CD4-positive, CD25-positive, alpha-beta regulatory T cell (primary cell): ENCODE results near the gene AGTRAP. TPM values are rescaled to one million over a fixed set of nuclear protein-coding genes. Genes with fewer than 3 reads are reported as not detected.

ENCODE experiments used
- ATAC-seq, 2 donors: fragments of 150-1000 bp; cut with Tn5 transposase; one replicate each; pipeline ENCODE4 v1.10.0; 2021; ENCODE audit warnings: low read depth in 2 of 2, moderate number of reproducible peaks in 2 of 2, moderate library complexity in 1 of 2
- DNase-seq, 3 donors: peaks; one replicate each; pipeline versions ENCODE4 v3.0.0 to v3.0.0-alpha.2; 2012 to 2022; ENCODE audit warnings: mixed read lengths in 1 of 3
- H3K27ac ChIP-seq: one replicate; pipeline ENCODE4 v1.7.0; 2013; ENCODE audit warnings: mild to moderate bottlenecking, low read length; ENCODE audit not compliant: insufficient read depth, poor library complexity, severe bottlenecking
- H3K27me3 ChIP-seq: one replicate; pipeline ENCODE4 v1.7.0; 2013; ENCODE audit warnings: low read length; ENCODE audit not compliant: control insufficient read depth, insufficient read depth
- H3K36me3 ChIP-seq: one replicate; pipeline ENCODE4 v1.7.0; 2013; ENCODE audit warnings: mild to moderate bottlenecking, low read length, moderate library complexity; ENCODE audit not compliant: control insufficient read depth, insufficient read depth
- H3K4me1 ChIP-seq: 2 replicates; pipeline ENCODE4 v1.7.0; 2013; ENCODE audit warnings: mild to moderate bottlenecking, low read length; ENCODE audit not compliant: insufficient read depth, control insufficient read depth, poor library complexity, severe bottlenecking
- H3K4me3 ChIP-seq: one replicate; pipeline ENCODE4 v1.7.0; 2013; ENCODE audit warnings: low read depth, mild to moderate bottlenecking, low read length, moderate library complexity
- H3K9me3 ChIP-seq, 2 experiments: 1 replicate in 1 of 2; 2 replicates in 1 of 2; pipeline ENCODE4 v1.7.0; 2013; ENCODE audit warnings: low read length in 2 of 2, mild to moderate bottlenecking in 1 of 2, moderate library complexity in 1 of 2; ENCODE audit not compliant: control insufficient read depth in 2 of 2
- H3K27ac Mint-ChIP-seq, 3 donors: one replicate each; pipeline ENCODE4 v1.8.0; 2020 to 2022; ENCODE audit warnings: mild to moderate bottlenecking in 3 of 3, mixed read lengths in 3 of 3, moderate library complexity in 2 of 3
- H3K27me3 Mint-ChIP-seq: one replicate; pipeline ENCODE4 v1.8.0; 2022; ENCODE audit warnings: mild to moderate bottlenecking, mixed read lengths
- H3K36me3 Mint-ChIP-seq: one replicate; pipeline ENCODE4 v1.8.0; 2020; ENCODE audit warnings: mixed read lengths
- H3K4me1 Mint-ChIP-seq, 4 donors: one replicate each; pipeline ENCODE4 v1.8.0; 2020 to 2022; ENCODE audit warnings: mixed read lengths in 4 of 4, mild to moderate bottlenecking in 1 of 4
- H3K4me3 Mint-ChIP-seq, 4 donors: one replicate each; pipeline ENCODE4 v1.8.0; 2020 to 2022; ENCODE audit warnings: mild to moderate bottlenecking in 4 of 4, mixed read lengths in 4 of 4, moderate library complexity in 3 of 4
- H3K9me3 Mint-ChIP-seq, 7 donors: one replicate each; pipeline ENCODE4 v1.8.0; 2020 to 2022; ENCODE audit warnings: mixed read lengths in 7 of 7, mild to moderate bottlenecking in 3 of 7, moderate library complexity in 2 of 7
- polyA plus RNA-seq, 4 donors: library from polyadenylated mRNA; unstranded; fragments of 300-500 nt; fragmentation: Illumina TruSeq; gene quantifications; one replicate each; pipeline ENCODE4 v1.2.3, GENCODE V29; 2021
- total RNA-seq: library from RNA; stranded (reverse); gene quantifications from one replicate; pipeline ENCODE4 v1.2.3, GENCODE V29; 2022

AGTRAP gene
- total and polyA plus RNA-seq, 5 donors from 2014 or later: 25.2 to 113 (median 65.2) TPM

- H3K36me3 Mint-ChIP-seq: no peaks in the 10 kb centered on the region
- peaks cover 12% of the 10 kb centered on the region for H3K4me1 ChIP-seq
- H3K36me3 ChIP-seq: no peaks in the 10 kb centered on the region
- H3K27ac ChIP-seq: no peak overlapping the region
- DNase-seq: no peak
- no peak for ATAC-seq
- H3K4me1 Mint-ChIP-seq: peaks cover 0 to 10% (median 0%) of the 10 kb centered on the region in 4 donors
- no peaks in the 10 kb centered on the region for H3K9me3 Mint-ChIP-seq
- no peak overlapping the region for H3K27ac Mint-ChIP-seq
- no peaks in the 10 kb centered on the region for H3K27me3 ChIP-seq
- no peak overlapping the region for H3K4me3 ChIP-seq
- peaks cover 4% of the 10 kb centered on the region for H3K27me3 Mint-ChIP-seq
- peak overlapping the region in 1 of 4 donors; percentile 15 for H3K4me3 Mint-ChIP-seq
- H3K9me3 ChIP-seq: no peaks in the 10 kb centered on the region
Observed at GRCh38 chr1:11783556-11783955, 47.6 kb downstream of the AGTRAP start.

GRCh38 chr1:11784256-11784992 is 48.5 kb downstream of the AGTRAP start:
- Histone ChIP-seq H3K4me3 (no peak overlapping the region), H3K4me1 (peaks cover 12% of the 10 kb centered on the region), H3K36me3 (no peaks in the 10 kb centered on the region), H3K27me3 (no peaks in the 10 kb centered on the region), H3K27ac (no peak overlapping the region), H3K9me3 (no peaks in the 10 kb centered on the region)
- Mint-ChIP-seq H3K4me1 (peaks cover 0 to 10% (median 0%) of the 10 kb centered on the region in 4 donors), H3K36me3 (no peaks in the 10 kb centered on the region), H3K27ac (peak overlapping the region in 1 of 3 donors; percentile 38), H3K4me3 (peak overlapping the region in 1 of 4 donors; percentile 29), H3K9me3 (no peaks in the 10 kb centered on the region), H3K27me3 (peaks cover 4% of the 10 kb centered on the region)
- DNase-seq: no peak
- ATAC-seq: no peak

- H3K9me3 ChIP-seq: no peaks in the 10 kb centered on the region
- H3K36me3 Mint-ChIP-seq: no peaks in the 10 kb centered on the region
- H3K4me3 Mint-ChIP-seq: peak overlapping the region in 1 of 4 donors; percentile 57
- peak; percentile 18 to 43 for ATAC-seq
- no peak overlapping the region for H3K27ac ChIP-seq
- H3K27me3 ChIP-seq: no peaks in the 10 kb centered on the region
- H3K36me3 ChIP-seq: no peaks in the 10 kb centered on the region
- H3K9me3 Mint-ChIP-seq: no peaks in the 10 kb centered on the region
- DNase-seq: peak; percentile 21 to 29 (median 22)
- H3K27ac Mint-ChIP-seq: peak overlapping the region in 1 of 3 donors; percentile 20
- peaks cover 0 to 10% (median 0%) of the 10 kb centered on the region in 4 donors for H3K4me1 Mint-ChIP-seq
- no peak overlapping the region for H3K4me3 ChIP-seq
- H3K27me3 Mint-ChIP-seq: peaks cover 4% of the 10 kb centered on the region
- peaks cover 12% of the 10 kb centered on the region for H3K4me1 ChIP-seq
Observed at GRCh38 chr1:11784993-11785769, 49.2 kb downstream of the AGTRAP start.

GRCh38 chr1:11786168-11786567 is 50.2 kb downstream of the AGTRAP start:
- peaks cover 5% of the 10 kb centered on the region for H3K36me3 ChIP-seq
- DNase-seq (no peak), ATAC-seq (no peak)
- Mint-ChIP-seq H3K27me3 (no peaks in the 10 kb centered on the region), H3K36me3 (peaks cover 4% of the 10 kb centered on the region), H3K4me1 (peaks cover 0 to 10% (median 0%) of the 10 kb centered on the region in 4 donors), H3K4me3 (no peak overlapping the region), H3K9me3 (no peaks in the 10 kb centered on the region), H3K27ac (no peak overlapping the region)
- no peak overlapping the region for H3K27ac ChIP-seq
- no peaks in the 10 kb centered on the region for H3K27me3 ChIP-seq
- H3K4me1 ChIP-seq: peaks cover 12% of the 10 kb centered on the region
- H3K4me3 ChIP-seq: no peak overlapping the region
- no peaks in the 10 kb centered on the region for H3K9me3 ChIP-seq

GRCh38 chr1:11787251-11787803 is 51.4 kb downstream of the AGTRAP start:
- no peak overlapping the region for H3K4me3 ChIP-seq
- H3K36me3 ChIP-seq: peaks cover 10% of the 10 kb centered on the region
- Mint-ChIP-seq H3K36me3 (peaks cover 12% of the 10 kb centered on the region), H3K9me3 (no peaks in the 10 kb centered on the region), H3K27ac (no peak overlapping the region), H3K4me1 (peaks cover 0 to 14% (median 0%) of the 10 kb centered on the region in 4 donors), H3K27me3 (no peaks in the 10 kb centered on the region), H3K4me3 (no peak overlapping the region)
- peaks cover 12% of the 10 kb centered on the region for H3K4me1 ChIP-seq
- no peaks in the 10 kb centered on the region for H3K9me3 ChIP-seq
- H3K27me3 ChIP-seq: no peaks in the 10 kb centered on the region
- H3K27ac ChIP-seq: no peak overlapping the region
- DNase-seq: no peak
- no peak for ATAC-seq

- Histone ChIP-seq H3K4me1 (peaks cover 12% of the 10 kb centered on the region), H3K27me3 (no peaks in the 10 kb centered on the region), H3K27ac (no peak overlapping the region), H3K4me3 (no peak overlapping the region), H3K36me3 (peaks cover 15% of the 10 kb centered on the region), H3K9me3 (no peaks in the 10 kb centered on the region)
- Mint-ChIP-seq H3K9me3 (no peaks in the 10 kb centered on the region), H3K4me3 (no peak overlapping the region), H3K27ac (peak overlapping the region in 1 of 3 donors; percentile 36), H3K27me3 (no peaks in the 10 kb centered on the region), H3K36me3 (peaks cover 12% of the 10 kb centered on the region), H3K4me1 (peaks cover 0 to 13% (median 0%) of the 10 kb centered on the region in 4 donors)
- ATAC-seq (no peak), DNase-seq (no peak)
Observed at GRCh38 chr1:11787804-11788436, 52.0 kb downstream of the AGTRAP start.

GRCh38 chr1:11788549-11789053 is 52.7 kb downstream of the AGTRAP start:
- H3K4me1 ChIP-seq: peaks cover 12% of the 10 kb centered on the region
- H3K27ac Mint-ChIP-seq: no peak overlapping the region
- H3K9me3 Mint-ChIP-seq: no peaks in the 10 kb centered on the region
- no peaks in the 10 kb centered on the region for H3K27me3 Mint-ChIP-seq
- peaks cover 0 to 12% (median 0%) of the 10 kb centered on the region in 4 donors for H3K4me1 Mint-ChIP-seq
- H3K27ac ChIP-seq: no peak overlapping the region
- ATAC-seq (no peak), DNase-seq (no peak)
- H3K27me3 ChIP-seq: no peaks in the 10 kb centered on the region
- H3K4me3 Mint-ChIP-seq: no peak overlapping the region
- no peak overlapping the region for H3K4me3 ChIP-seq
- H3K36me3 ChIP-seq: peaks cover 15% of the 10 kb centered on the region
- no peaks in the 10 kb centered on the region for H3K9me3 ChIP-seq
- H3K36me3 Mint-ChIP-seq: peaks cover 12% of the 10 kb centered on the region
